ENCODE data around the gene NDUFA12. TPM values are rescaled to one million over a fixed set of nuclear protein-coding genes. Genes with fewer than 3 reads are reported as not detected.
A peak's percentile ranks its signal among the peaks of the same experiment; 100 is the strongest.

NDUFA12 gene
- total RNA-seq, 6 donors from 2014 or later, result 24.1 to 74.2 (median 65.4) TPM

- ATAC-seq (ENCODE audit: low FRiP score in 2 of 2) (peak; percentile 49 to 76), DNase-seq (no peak)
- no peaks in the 10 kb centered on the region for H3K9me3 ChIP-seq
- H3K4me3 ChIP-seq, result no peak overlapping the region
- WGBS, 2 donors, result 0% methylated on average over 1 of the region's 1 CpG
- TF ChIP-seq POLR2AphosphoS5 (IDR thresholded peaks at IDR 0.05) (peak; percentile 19 to 68), POLR2A (IDR thresholded peaks at IDR 0.05) (no peak), EP300 (IDR thresholded peaks at IDR 0.05) (peak in 2 of 4 donors; percentile 97 to 98)
- H3K4me1 ChIP-seq, result no peaks in the 10 kb centered on the region
- H3K36me3 ChIP-seq, result no peaks in the 10 kb centered on the region
- H3K27ac ChIP-seq, result peak overlapping the region in 1 of 4 donors; percentile 44
- H3K27me3 ChIP-seq, result no peaks in the 10 kb centered on the region
Observed at GRCh38 chr12:94954029-94954685, 49.3 kb downstream of the NDUFA12 start.

- Histone ChIP-seq H3K4me3 (no peak overlapping the region), H3K27me3 (no peaks in the 10 kb centered on the region), H3K36me3 (no peaks in the 10 kb centered on the region), H3K27ac (no peak overlapping the region), H3K4me1 (no peaks in the 10 kb centered on the region), H3K9me3 (no peaks in the 10 kb centered on the region)
- WGBS, 2 donors, result 53 to 65% methylated on average over 2 of the region's 2 CpGs
- DNase-seq, result no peak
- TF ChIP-seq POLR2AphosphoS5 (IDR thresholded peaks at IDR 0.05), result no peak
- no peak for TF ChIP-seq CTCF (IDR thresholded peaks at IDR 0.05)
- TF ChIP-seq EP300 (IDR thresholded peaks at IDR 0.05), result no peak
- no peak for ATAC-seq (ENCODE audit: low FRiP score in 2 of 2)
Observed at GRCh38 chr12:94952325-94952724, 51.2 kb downstream of the NDUFA12 start.

- DNase-seq (no peak), ATAC-seq (ENCODE audit: low FRiP score in 2 of 2) (no peak)
- no peaks in the 10 kb centered on the region for H3K27me3 ChIP-seq
- no peaks in the 10 kb centered on the region for H3K9me3 ChIP-seq
- 69 to 75% methylated on average over 7 of the region's 7 CpGs for WGBS, 2 donors
- no peak for TF ChIP-seq POLR2A (IDR thresholded peaks at IDR 0.05)
- TF ChIP-seq EP300 (IDR thresholded peaks at IDR 0.05), result no peak
- TF ChIP-seq POLR2AphosphoS5 (IDR thresholded peaks at IDR 0.05), result no peak
- no peak for TF ChIP-seq CTCF (IDR thresholded peaks at IDR 0.05)
- no peaks in the 10 kb centered on the region for H3K4me1 ChIP-seq
- H3K4me3 ChIP-seq, result no peak overlapping the region
- no peak overlapping the region for H3K27ac ChIP-seq
- no peaks in the 10 kb centered on the region for H3K36me3 ChIP-seq
Observed at GRCh38 chr12:94951071-94951934, 52.2 kb downstream of the NDUFA12 start.

GRCh38 chr12:94948232-94948810, 55.2 kb downstream of the NDUFA12 start:
- H3K27ac ChIP-seq, result no peak overlapping the region
- no peaks in the 10 kb centered on the region for H3K4me1 ChIP-seq
- no peaks in the 10 kb centered on the region for H3K9me3 ChIP-seq
- no peaks in the 10 kb centered on the region for H3K36me3 ChIP-seq
- ATAC-seq (ENCODE audit: low FRiP score in 2 of 2), result no peak
- DNase-seq, result no peak
- TF ChIP-seq POLR2A (IDR thresholded peaks at IDR 0.05) (no peak), CTCF (IDR thresholded peaks at IDR 0.05) (no peak), EP300 (IDR thresholded peaks at IDR 0.05) (no peak), POLR2AphosphoS5 (IDR thresholded peaks at IDR 0.05) (no peak)
- H3K27me3 ChIP-seq, result no peaks in the 10 kb centered on the region
- 77 to 87% methylated on average over 6 of the region's 6 CpGs for WGBS, 2 donors
- H3K4me3 ChIP-seq, result no peak overlapping the region

- Histone ChIP-seq H3K9me3 (no peaks in the 10 kb centered on the region), H3K36me3 (no peaks in the 10 kb centered on the region), H3K4me3 (no peak overlapping the region), H3K27me3 (no peaks in the 10 kb centered on the region), H3K27ac (peak overlapping the region in 1 of 4 donors; percentile 78), H3K4me1 (peaks cover 0 to 20% (median 13%) of the 10 kb centered on the region in 4 donors)
- 81 to 87% methylated on average over 3 of the region's 3 CpGs for WGBS, 2 donors
- DNase-seq (no peak), ATAC-seq (ENCODE audit: low FRiP score in 2 of 2) (no peak)
- TF ChIP-seq POLR2A (IDR thresholded peaks at IDR 0.05), result no peak
- TF ChIP-seq EP300 (IDR thresholded peaks at IDR 0.05), result no peak
- no peak for TF ChIP-seq POLR2AphosphoS5 (IDR thresholded peaks at IDR 0.05)
- TF ChIP-seq CTCF (IDR thresholded peaks at IDR 0.05), result no peak
Observed at GRCh38 chr12:94942663-94943062, 60.8 kb downstream of the NDUFA12 start.
